Head of caudate nucleus (tissue), 42 donors: ENCODE measurements around the gene TTC13.
A peak's percentile ranks its signal among the peaks of the same experiment; 100 is the strongest.

Experiments
- DNase-seq, 42 donors: peaks; one replicate each; pipeline versions ENCODE4 v3.0.0 to v3.0.0-alpha.2; 2020 to 2021; ENCODE audit warnings: mixed read lengths in 7 of 42
- intact Hi-C: fragments of 100-400 bp; cut with DNase I; formaldehyde crosslinking; loops from one replicate; pipeline ENCODE4 v1.15.0; 2022

The TTC13 gene

DNA sequence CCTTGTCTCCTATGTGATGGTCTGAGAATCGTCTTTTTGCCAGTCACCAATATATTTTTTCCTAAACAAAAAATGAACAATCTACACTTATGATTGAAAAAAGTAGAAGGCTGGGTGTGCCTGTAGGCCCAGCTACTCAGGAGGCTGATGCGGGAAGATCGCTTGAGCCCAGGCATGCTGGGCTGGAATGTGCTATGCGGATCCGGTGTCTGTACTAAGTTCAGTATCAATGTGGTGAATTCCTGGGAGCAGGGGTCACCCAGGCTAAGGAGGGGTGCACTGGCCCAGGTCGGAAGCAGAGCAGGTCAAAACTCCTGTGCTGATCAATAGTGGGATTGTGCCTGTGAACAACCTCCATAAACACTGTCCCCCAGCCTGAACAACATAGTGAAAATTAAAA is 84.6 kb downstream of the TTC13 start:
- no peak for DNase-seq
- intact Hi-C loops, result no loop called here

DNA sequence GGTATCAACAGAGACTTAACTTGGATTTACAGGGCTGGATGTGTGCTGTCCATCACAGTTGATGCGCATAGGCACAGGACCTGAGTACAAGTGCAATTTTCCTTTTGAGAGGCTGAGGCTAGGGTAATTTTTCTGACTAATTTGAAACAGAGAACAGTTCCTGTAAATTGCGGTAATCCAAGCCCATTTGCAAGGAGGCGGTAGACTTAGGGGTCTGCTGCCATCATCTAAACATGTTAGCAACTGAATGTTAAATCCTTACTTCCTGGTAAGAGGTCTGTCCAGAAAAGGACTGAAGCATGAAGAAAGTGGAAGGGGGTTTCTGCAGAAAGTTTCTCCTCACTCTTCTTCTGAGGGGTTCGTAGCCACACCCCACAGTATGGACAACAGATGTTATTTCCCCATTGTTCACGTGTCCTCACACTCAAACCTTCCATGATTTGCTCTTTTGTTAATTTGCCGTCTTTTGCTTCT is 86.6 kb downstream of the TTC13 start:
- intact Hi-C loops, result no loop called here
- DNase-seq, result no peak

DNA sequence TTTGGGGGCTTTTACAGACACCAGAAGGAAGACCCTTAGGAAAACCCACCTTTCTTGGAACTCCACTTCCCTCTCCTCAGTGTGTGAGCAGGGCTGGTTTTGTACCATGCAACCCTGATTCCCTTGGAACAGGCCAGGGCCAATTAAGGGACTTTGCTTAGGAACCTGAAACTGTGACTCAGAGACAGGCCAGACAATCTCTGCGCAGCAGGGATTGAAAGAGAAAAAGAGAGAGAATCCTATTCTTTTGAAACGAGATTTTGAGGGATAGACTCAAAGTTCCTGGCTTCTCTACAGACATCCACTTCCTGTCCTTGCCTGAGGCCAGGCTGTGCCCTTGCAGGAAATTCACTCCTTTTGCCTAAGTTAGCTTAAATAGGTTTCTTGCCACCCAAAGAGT is 87.2 kb downstream of the TTC13 start:
- intact Hi-C loops, result no loop called here
- no peak for DNase-seq

DNA sequence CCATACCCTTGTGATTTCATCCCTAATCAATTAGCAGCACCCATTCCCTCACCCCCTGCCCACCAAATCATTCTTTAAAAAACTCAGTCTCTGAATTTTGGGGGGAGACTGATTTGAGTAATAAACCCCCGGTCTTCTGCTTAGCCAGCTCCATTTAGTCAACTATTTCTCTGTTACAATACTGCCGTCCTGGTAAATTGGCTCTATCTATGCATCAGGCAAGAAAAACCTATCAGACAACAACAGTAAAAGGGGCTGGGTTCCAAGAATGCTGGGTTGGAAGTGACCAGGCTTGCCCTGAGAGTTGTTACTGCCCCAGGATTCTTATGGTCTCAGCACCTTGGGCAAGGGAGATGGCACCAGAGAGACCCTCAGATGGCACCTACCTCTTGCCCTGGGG is 94.0 kb downstream of the TTC13 start:
- no peak for DNase-seq
- intact Hi-C loops, result no loop called here

DNA sequence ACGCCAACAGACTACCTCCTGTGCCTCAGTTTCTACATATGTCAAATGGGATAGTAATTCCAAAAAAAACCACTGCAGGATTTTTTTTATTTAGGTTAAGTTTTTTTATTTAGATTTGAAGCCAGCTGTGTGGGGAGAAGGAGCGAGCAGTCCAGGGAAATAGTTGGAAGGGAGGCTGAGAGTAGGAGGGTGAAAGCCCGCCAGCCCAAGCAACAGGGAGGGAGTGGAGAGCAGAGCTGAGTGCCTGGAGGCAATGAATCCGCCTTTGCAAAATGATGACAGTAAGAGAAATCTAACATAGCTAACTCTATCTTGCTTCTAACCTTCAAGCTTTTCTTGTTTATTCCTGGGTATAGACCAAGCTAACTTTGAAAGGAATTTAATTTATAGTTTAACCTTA is 94.7 kb downstream of the TTC13 start:
- intact Hi-C loops, result no loop called here
- DNase-seq, result no peak

DNA sequence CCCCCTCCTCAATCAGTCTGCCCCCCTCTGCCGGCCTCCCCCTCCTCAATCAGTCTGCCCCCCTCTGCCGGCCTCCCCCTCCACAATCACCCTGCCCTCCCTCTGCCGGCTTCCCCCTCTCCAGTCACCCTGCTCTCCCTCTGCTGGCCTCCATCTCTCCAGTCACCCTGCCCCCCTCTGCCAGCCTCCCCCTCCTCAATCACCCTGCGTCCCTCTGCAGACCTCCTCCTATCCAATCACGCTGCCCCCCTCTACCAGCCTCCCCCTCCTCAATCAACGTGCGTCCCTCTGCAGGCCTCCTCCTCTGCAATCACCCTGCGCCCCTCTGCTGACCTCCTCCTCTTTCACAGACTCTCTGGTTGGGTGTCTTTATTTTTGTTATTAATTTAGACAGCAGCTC is 98.9 kb downstream of the TTC13 start:
- no peak for DNase-seq
- intact Hi-C loops, result no loop called here

DNA sequence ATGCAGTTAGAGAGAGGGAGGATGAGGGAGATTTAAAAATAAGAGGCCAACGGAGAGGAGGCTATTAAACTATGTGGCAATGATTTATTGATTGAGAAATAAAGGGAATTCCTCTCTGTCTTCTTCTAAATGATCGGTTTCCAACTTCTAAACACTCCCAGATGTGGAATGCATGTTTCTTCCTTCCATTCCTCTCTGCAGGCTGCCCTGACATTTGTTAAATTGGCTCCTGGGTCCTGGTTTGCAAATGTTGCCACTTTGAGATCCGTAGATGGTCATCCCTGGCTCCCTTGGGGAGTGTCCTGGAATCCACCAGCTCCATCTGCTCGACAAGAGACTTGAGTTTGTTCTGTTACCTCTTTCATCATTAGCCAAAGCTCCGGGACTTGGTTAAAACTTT is 100.1 kb downstream of the TTC13 start:
- intact Hi-C loops, result no loop called here

DNA sequence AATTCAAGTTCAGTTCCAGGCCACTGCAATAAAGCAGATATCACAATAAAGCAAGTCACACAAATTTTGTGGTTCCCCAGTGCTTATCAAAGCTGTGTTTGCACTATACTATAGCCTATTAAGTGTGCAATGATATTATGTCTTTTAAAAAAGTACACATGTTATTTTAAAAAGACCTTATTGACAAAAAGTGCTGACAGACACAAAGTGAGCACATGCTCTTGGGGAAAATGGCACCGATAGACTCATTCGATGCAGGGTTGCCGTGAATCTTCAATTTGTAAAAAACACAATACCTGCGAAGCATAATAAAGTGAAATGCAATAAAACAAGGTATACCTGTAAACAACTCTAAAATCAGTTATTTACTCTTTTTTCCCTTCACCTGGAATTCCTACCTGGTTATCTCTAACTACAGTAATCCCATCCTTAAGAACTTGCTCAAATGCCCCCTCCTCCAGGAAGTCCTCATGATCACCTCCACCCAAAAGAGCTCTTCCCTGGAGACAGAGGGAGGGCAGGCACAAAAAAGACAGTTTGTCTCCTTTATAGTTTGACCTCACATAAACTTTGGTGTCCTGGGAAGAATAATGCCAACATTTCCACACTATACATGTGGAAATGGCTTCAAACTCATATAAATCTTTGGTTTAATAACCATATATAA is 100.6 kb downstream of the TTC13 start:
- DNase-seq, result no peak
- intact Hi-C loops, result no loop called here

More for the DNA sequence above, 100.1 kb downstream of the TTC13 start:
- no peak for DNase-seq

DNA sequence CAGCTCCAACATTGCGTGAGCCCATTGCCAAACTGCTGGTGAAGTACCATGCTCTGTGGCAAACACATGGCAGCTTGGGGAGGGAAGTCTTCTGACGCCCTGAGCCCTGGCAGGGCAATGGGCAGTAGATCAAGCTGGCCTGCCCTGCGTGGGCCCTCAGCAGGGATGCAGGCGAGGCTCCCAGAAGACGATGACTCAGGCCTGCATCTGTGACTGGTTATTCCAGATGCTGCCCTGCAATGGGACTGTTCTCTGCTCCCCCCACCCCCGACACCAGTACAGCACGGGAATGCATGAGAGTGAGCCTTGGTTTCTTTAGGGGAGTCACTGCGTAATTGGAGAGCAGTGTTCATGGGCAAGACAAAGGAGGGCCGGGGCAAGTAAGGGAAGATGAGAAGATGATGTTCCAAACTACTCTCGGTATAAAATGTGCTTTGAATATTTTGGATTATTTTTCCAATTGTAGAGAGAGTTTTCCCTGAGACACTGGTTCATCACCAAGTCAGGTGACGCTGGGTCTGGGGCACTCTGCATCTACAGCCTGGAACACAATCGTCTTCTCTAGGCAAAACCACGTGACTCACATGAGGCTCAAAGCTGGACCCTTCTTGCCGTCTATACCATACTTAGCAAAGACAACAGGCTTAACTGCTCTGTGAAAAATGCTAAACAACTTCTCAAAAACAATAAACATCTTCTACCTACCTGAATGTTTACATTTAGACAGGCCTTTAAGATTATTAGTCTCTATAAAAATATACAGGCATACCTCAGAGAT is 101.3 kb downstream of the TTC13 start:
- peak in 3 of 42 donors; percentile 35 to 56 (median 53) for DNase-seq
- intact Hi-C loops, result no loop called here

DNA sequence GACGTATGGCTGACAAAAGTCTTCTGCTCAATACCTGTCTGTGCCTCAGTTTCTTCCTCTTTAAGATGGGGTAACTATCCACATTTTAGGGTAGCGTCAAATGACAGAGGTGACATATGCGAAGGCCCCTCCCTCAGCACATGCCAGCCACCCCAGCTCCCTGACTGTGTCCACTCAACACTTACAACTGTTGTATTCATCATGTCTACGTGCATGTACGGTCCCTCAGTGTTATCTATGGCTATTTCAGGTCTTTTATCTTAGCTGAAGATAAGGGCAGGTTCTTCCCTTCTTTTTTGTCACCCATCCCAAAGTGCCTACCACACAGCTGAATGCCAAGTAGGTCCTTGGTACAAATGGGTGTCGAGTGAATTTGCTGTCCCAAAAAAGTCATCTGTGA is 102.0 kb downstream of the TTC13 start:
- intact Hi-C loops, result no loop called here
- DNase-seq, result no peak

DNA sequence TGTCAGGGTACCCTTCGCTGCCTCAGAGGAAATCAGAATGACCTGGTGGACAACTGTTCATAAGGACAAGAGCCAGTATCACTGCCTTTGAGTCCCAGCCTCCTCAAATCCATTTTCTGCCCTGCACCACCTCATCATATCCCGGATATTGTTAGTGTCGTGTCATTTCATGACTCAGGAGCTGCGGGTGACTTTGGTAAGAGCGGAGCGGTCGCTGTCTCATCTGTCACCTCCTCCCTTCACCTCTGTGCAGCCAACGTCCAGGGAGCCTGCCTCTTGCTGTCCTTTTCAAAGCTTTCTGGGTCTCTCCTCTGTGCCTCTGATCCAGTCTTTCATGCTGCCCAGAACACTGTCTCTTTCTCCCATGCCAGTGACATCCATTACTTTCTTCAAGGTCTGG is 103.3 kb downstream of the TTC13 start:
- DNase-seq, result no peak

DNA sequence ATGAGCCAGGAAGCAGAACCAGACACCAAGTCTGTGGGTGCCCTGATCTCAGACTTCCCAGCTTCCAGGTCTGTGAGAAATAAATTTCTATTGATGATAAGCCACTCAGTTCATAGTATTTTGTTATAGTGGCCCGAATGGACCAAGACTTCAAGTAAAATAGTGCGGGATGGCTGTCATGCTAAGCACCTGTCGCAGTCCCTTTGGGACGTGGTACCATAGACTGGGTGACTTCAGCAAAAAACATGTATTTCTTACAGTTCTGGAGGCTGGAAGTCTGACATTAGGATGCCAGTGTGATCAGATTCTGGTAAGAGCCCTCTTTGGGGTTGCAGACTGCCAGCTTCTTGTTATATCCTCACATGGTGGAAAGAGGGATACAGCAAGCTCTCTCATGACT is 107.7 kb downstream of the TTC13 start:
- DNase-seq, result no peak
- intact Hi-C loops, result no loop called here

More for the DNA sequence above, 103.3 kb downstream of the TTC13 start:
- intact Hi-C loops, result no loop called here

DNA sequence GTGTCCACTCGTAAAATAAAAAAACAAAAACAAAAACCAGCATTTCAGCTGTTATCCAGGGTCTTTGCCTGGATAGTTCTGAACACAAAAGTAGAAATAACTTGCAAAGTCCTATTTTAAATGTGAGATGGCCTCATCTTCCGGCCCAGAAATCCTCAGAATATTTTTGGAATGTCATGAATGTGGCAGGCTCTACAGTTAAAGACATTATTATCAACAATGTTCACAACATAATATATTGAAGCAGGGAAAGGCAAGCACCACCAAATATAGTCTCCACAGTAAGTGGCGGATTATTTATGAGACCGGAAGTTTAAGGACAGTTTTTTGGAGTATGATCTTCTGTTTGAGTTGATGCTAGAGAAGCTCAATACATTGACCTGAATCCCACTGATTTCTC is 109.2 kb downstream of the TTC13 start:
- DNase-seq, result no peak
- intact Hi-C loops, result loop anchor here (5.0 kb wide), 1 partner anchor 48 kb away; no protein-coding TSS in a partner anchor

DNA sequence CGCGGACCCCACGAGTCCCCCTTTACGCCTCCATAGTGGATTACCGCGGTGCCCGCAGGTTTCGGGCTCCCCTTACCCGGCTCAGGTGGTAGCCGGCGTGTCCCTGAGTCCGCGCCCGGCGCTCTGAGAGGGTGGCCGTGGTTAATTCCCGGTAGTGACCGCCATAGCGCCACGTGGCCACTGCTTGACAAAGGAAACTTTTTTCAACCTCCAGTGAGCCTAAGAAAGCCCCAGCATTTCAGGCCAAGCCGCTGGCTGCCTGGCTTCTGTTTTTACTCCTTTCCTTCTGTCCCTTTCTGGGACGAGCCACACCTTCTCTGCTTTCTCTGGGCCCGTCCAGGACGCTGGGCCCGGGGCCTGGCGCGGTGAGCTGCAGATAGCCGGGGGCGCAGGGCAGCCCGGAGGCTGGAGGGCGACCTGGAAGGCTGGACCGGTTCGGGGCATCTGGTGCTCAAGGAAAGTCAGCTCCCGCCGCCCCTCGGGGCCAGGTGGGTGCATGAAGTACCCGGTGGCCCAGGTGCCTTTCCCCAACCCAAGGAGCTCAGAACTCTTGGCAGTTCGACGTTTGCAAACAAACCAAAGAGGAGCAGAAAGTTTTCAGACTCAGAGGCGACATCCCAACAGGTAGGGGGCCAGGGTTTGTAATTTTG is 109.8 kb downstream of the TTC13 start:
- intact Hi-C loops, result loop anchor here (5.0 kb wide), 1 partner anchor 48 kb away; no protein-coding TSS in a partner anchor
- DNase-seq, result peak in 34 of 42 donors; percentile 16 to 81 (median 57)

DNA sequence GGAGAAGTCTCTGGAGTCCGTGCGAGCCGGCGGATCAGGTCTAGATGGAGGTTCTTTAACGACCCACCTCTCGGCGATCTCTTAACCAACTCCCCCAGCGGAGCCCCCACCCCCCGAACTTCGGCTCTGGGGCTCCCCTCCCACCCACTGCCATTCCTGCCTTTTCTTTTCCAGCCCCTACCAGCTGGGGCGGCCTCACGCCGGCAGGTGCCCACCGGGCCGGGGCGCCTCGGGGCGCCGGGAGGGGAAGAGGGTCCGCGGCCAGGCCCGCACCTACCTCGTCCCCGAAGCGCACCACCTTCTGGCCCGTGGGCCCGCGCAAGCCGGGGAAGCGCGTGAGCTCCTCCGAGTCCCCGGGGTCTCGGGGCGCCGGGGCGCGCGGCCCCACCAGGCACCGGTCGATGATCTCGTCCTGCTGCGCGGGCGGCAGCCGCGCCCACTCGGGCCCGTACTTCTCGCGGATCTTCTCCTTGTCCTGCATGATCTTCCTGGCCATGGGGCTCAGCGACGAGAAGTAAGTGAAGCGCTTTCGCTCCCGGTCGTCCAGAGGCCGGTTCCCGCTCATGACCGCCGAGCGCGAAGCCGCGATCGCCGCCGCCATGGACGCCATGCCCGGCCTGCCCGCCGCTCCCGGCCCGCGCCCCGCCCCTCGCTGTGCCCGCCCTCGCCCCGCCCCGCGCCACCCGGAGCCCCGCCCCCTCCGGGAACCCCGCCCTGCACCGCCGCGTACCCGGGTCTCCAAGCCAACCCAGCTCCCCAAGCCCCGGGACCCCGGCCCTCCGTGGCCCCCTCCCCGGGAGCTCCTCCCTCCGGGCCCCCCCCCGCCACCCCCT is 110.5 kb downstream of the TTC13 start, which contains the start of gene C1orf198:
TSS of gene C1orf198 (minus strand) at position 619 of the 833 bp plus-strand sequence. CDS start at position 610, 9 bp downstream.
- peak; percentile 55 to 94 (median 88) for DNase-seq
- intact Hi-C loops, result loop anchor here (5.0 kb wide), 1 partner anchor 49 kb away; no protein-coding TSS in a partner anchor

DNA sequence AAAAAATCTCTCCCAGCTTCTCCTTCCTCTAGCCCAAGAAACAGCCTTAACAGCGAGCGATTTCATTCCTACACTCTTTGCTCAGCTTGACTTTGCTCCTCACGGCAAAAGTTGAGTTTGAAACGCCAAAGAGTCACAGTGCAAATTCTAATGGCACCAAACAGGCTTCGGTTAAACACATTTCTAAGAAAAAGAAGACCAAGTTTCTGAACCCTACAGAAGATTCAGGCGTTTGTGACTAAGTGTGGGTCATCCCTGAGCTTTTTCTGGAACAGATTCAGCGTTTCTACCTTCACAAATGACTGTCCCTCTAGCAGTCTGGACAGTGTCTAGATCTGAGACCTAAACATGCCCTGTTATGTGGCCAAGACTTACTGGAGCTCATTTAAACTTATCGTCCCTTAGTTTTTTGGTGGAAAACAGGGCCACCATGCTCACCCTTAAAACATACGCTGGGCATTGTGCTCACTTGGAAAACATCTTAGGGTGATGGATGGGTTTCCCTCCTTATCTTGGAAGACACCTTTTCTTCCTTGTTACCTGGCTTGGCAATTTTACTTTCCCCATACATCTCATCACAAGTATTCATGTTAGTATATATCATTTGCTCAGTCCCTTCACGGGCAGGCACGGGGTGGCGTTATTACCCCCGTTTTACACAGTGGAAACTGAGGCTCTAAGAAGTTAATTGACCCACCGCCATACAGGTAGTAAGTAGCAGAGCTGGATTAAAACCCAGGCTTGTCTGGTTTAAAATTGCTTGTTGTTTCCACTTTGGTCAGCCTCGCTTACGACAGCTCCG is 111.4 kb downstream of the TTC13 start:
- intact Hi-C loops, result loop anchor here (5.0 kb wide), 1 partner anchor 50 kb away; no protein-coding TSS in a partner anchor

DNA sequence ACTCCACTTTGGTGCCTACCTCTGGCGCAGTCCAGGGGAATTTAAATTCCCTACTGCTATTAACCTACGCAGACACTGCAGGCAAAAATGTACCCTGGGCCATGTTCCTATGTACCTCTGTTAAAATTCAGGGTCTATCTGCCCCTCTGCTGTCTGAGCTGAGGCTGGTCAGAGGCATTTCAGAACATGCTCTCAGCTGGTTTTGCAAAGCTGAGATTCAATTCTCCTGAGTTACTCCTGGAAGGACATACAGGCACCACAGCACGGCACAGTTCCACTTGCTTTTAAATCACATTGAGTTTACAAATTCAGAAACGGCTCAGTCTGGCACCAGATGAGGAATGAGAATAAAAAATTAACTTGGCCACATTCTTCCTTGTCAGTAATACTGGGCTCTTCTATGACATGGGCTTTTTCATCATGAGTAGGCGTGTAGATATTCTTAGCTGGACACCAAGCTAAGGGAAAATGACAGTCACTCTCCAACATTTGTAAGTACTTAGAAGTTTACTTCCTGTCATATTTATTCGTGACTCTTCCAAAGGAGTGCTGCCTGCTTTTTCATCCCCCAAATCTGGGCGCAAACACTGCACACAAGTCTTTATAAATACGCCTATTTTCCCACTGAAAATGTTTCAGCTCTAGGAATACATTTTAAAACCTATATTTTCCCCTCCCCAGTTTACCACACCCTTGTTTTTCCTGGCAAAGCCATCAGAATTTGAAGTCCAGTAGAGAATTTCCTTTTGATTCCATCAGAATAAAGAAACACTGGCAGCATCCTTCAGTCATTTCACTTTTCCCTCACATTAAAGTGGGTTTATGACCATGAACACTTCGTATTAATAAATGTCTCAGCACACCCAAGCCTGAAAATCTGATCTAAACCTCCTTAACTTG is 112.2 kb downstream of the TTC13 start:
- intact Hi-C loops, result loop anchor here (5.0 kb wide), 1 partner anchor 51 kb away; no protein-coding TSS in a partner anchor
- peak in 2 of 42 donors; percentile 22 to 49 for DNase-seq

More for the DNA sequence above, 111.4 kb downstream of the TTC13 start:
- peak in 2 of 42 donors; percentile 25 to 50 for DNase-seq
